ENCODE measurements around the gene FAM170B. TPM values are rescaled to one million over a fixed set of nuclear protein-coding genes. Genes with fewer than 3 reads are reported as not detected.

FAM170B gene
- total and polyA plus RNA-seq, 9 of the 15 experiments (the other 6 are each of a cell fraction or from before 2014, with no cell fraction given): 0.11 to 0.21 TPM; not detected in 7

GRCh38 chr10:49167425-49168170, 33.8 kb upstream of the FAM170B start (continued):
- TF ChIP-seq CHD7 (IDR thresholded peaks at IDR 0.05; ENCODE audit: low read depth, low read length) (no peak), WHSC1 (IDR thresholded peaks at IDR 0.05; ENCODE audit: low read length) (peak; percentile 58), ZBTB9 (CRISPR knock-in tag; IDR thresholded peaks at IDR 0.05) (0 out of 2 replicates have a peak, but pooled peaks have one; percentile 7), TCF15 (CRISPR knock-in tag; IDR thresholded peaks at IDR 0.05) (no peak)

All from K562 (cell line).